ENCODE data around the gene ZMPSTE24. TPM values are rescaled to one million over a fixed set of nuclear protein-coding genes. Genes with fewer than 3 reads are reported as not detected.
"Not testable (repeated sequence)": the region's sequence is repeated elsewhere in the genome, so short reads cannot be mapped to it uniquely, and the experiment has no call there.

The ZMPSTE24 gene
- 10 to 100 TPM; 37.4 to 49.8 (median 48.9) TPM for total RNA-seq

DNA sequence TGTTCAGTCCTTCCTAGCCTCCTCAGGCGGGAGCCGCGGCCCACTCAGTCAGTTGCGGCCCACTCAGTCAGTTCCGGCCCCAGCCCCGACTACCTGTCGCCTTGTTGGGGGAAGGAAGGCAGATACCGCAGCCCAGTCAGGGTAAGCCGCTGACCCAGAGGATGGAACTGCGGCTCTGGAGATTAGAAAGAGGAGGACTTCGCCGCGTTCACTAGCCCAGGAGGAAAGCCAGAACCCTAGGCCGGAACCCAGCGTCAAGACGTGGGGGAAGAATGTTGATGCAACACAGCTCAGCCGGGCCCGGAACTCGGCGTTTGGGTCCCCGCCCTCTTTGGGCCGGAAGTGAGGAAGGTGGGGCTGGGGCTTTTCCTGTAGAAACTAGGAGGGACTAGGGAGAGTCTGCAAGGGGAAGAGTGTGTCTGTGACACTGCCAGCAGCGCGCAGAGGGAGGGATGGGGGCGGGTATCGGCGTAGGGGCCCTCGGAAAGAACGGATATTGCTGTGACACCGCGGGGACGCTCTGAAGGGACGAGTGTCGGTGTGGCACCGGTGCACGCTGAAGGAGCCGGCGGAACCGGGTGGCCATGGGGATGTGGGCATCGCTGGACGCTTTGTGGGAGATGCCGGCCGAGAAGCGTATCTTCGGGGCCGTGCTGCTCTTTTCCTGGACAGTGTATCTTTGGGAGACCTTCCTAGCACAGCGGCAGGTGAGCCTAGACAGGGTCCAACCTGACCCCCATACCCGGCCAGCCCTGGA is at the start of gene ZMPSTE24:
ZMPSTE24 (plus strand) TSS at position 549 of the 757 bp plus-strand sequence; CDS start at position 585, 36 bp downstream.
- H3K4me1 ChIP-seq: peaks cover 46 to 63% (median 61%) of the 10 kb centered on the region in 4 donors
- no peak for TF ChIP-seq EP300 (IDR thresholded peaks at IDR 0.05)
- TF ChIP-seq, protein P1, sequence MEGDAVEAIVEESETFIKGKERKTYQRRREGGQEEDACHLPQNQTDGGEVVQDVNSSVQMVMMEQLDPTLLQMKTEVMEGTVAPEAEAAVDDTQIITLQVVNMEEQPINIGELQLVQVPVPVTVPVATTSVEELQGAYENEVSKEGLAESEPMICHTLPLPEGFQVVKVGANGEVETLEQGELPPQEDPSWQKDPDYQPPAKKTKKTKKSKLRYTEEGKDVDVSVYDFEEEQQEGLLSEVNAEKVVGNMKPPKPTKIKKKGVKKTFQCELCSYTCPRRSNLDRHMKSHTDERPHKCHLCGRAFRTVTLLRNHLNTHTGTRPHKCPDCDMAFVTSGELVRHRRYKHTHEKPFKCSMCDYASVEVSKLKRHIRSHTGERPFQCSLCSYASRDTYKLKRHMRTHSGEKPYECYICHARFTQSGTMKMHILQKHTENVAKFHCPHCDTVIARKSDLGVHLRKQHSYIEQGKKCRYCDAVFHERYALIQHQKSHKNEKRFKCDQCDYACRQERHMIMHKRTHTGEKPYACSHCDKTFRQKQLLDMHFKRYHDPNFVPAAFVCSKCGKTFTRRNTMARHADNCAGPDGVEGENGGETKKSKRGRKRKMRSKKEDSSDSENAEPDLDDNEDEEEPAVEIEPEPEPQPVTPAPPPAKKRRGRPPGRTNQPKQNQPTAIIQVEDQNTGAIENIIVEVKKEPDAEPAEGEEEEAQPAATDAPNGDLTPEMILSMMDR (IDR thresholded peaks at IDR 0.05): peak in 1 of 3 experiments; percentile 11
- TF ChIP-seq POLR2A (IDR thresholded peaks at IDR 0.05; ENCODE audit: low read depth): peak; percentile 13
- peak; percentile 80 to 84 for TF ChIP-seq POLR2AphosphoS5 (IDR thresholded peaks at IDR 0.05)
- intact Hi-C loops (cut with DNase I): loop anchor here (5.0 to 10.0 kb wide), 3 partner anchors 59 to 303 kb away; partner anchors contain the start of genes COL9A2, MFSD2A and RLF

DNA sequence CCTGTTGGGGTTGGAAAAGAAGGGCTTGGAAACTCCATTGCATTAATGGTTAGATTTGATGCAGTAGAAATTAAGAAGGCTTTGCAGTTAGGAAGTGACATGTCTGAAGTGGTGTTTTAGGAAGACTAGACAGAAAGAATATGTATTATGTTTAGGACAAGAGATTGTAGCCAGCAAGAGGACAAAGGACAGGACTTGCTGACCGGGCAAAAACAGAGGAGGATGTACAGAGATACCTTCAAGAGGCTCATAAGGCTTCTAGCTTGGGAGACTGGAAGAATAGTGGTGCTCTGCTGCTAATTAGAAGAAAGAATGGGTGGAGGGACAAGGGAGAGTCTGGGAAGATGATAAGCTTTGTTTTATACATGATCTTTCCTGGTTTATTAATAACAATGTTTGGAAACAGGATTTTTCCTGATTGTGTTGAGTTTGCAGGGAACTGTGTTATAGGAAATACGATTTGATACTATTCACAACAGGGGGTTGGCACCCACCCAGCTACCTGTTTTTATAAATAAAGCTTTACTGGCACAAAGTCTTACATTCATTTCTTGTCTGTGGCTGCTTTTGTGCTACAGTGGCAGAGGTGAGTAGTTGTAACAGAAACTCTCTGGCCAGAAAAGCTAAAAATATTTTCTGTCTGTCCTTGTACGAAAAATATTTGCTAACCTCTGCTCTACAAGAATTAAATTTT is 47.4 kb upstream of the ZMPSTE24 start:
- 85% methylated on average over 3 of the region's 3 CpGs for WGBS
- H3K9me3 ChIP-seq: no peaks in the 10 kb centered on the region
- H3K27me3 ChIP-seq: no peaks in the 10 kb centered on the region
- H3K4me3 ChIP-seq: no peak overlapping the region
- H3K4me1 ChIP-seq: peaks cover 0 to 15% (median 7%) of the 10 kb centered on the region in 4 donors
- no peak overlapping the region for H3K27ac ChIP-seq (replicated peaks in 1 of 4)
- TF ChIP-seq POLR2AphosphoS5 (IDR thresholded peaks at IDR 0.05): no peak
- TF ChIP-seq EP300 (IDR thresholded peaks at IDR 0.05): no peak
- TF ChIP-seq, protein P1 (IDR thresholded peaks at IDR 0.05): no peak
- TF ChIP-seq POLR2A (IDR thresholded peaks at IDR 0.05; ENCODE audit: low read depth): no peak
- peaks cover 0 to 48% (median 24%) of the 10 kb centered on the region in 4 donors for H3K36me3 ChIP-seq
- no peak for DNase-seq (ENCODE audit: extremely low spot score)
- intact Hi-C loops (cut with DNase I): no loop called here

More for the DNA sequence above, at the start of gene ZMPSTE24:
- WGBS: under 1% methylated on average over 35 of the region's 48 CpGs
- Histone ChIP-seq H3K4me3 (peak within 1 kb of the TSS; percentile 74 to 94 (median 88)), H3K9me3 (no peaks in the 10 kb centered on the region), H3K36me3 (peaks cover 10 to 28% (median 23%) of the 10 kb centered on the region in 4 donors), H3K27me3 (no peaks in the 10 kb centered on the region), H3K27ac (replicated peaks in 1 of 4) (peak within 1 kb of the TSS; percentile 91 to 96 (median 94))
- DNase-seq (ENCODE audit: extremely low spot score): peak; percentile 99

DNA sequence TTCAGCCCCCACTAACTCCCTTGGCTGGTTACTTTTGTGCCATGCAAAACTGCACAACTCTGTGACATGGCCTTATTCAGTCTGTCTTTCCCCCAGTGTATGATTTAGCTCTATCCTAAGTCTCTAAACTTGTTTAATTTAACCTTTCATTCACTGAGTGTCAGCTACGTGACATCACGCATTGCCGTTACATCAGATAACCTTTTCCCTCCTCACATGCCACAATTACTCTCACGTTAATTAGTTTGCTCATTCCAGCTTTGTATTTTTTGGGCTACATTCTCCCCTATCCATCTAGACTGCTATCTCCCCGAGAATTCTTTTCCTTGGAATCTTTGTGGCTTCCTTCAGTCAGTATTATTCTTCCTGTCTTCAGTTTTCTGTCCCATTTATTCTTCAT is 39.7 kb upstream of the ZMPSTE24 start:
- TF ChIP-seq POLR2A (IDR thresholded peaks at IDR 0.05; ENCODE audit: low read depth) (no peak), POLR2AphosphoS5 (IDR thresholded peaks at IDR 0.05) (no peak), EP300 (IDR thresholded peaks at IDR 0.05) (no peak)
- TF ChIP-seq, protein P1 (IDR thresholded peaks at IDR 0.05): no peak
- no peak overlapping the region for H3K4me3 ChIP-seq
- no peak overlapping the region for H3K27ac ChIP-seq (replicated peaks in 1 of 4)
- DNase-seq (ENCODE audit: extremely low spot score): no peak
- intact Hi-C loops (cut with DNase I): no loop called here
- no peaks in the 10 kb centered on the region for H3K27me3 ChIP-seq
- H3K4me1 ChIP-seq: no peaks in the 10 kb centered on the region
- WGBS: 96% methylated on average over 5 of the region's 5 CpGs
- peaks cover 0 to 32% (median 6%) of the 10 kb centered on the region in 4 donors for H3K36me3 ChIP-seq
- no peaks in the 10 kb centered on the region for H3K9me3 ChIP-seq

DNA sequence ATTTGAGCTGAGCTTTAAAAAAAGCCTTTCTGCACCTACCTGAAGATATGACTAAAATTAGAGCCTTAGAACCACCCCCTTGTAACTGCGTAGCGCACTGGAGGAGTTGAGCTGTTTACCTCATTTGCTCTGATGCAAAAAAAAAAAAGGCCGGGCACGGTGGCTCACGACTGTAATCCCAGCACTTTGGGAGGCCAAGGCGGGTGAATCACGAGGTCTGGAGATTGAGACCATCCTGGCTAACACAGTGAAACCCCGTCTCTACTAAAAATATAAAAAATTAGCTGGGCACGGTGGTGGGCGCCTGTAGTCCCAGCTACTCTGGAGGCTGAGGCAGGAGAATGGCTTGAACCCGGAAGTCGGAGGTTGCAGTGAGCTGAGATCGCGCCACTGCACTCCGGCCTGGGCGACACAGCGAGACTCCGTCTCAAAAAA is 36.5 kb upstream of the ZMPSTE24 start:
- H3K4me3 ChIP-seq; H3K9me3 ChIP-seq; H3K27ac ChIP-seq (replicated peaks in 1 of 4); DNase-seq (ENCODE audit: extremely low spot score); intact Hi-C loops (cut with DNase I); H3K4me1 ChIP-seq; H3K27me3 ChIP-seq: not testable (repeated sequence)
- whole genome bisulfite sequencing: 96% methylated on average over 18 of the region's 18 CpGs
- peaks cover 0 to 47% (median 16%) of the 10 kb centered on the region in 4 donors for H3K36me3 ChIP-seq
